Progenitor cell of endocrine pancreas (in vitro differentiated cells): ENCODE results near the gene RASGRP3. TPM values are rescaled to one million over a fixed set of nuclear protein-coding genes. Genes with fewer than 3 reads are reported as not detected.

Experiments
- DNase-seq: peaks from one replicate; pipeline ENCODE4 v3.0.0; 2021; ENCODE audit warnings: low spot score; ENCODE audit not compliant: unreplicated experiment
- H3K27ac Mint-ChIP-seq: 2 replicates; pipeline ENCODE4 v1.8.0; 2021; ENCODE audit warnings: mild to moderate bottlenecking, moderate library complexity, mixed read lengths
- H3K27me3 Mint-ChIP-seq: 2 replicates; pipeline ENCODE4 v1.8.0; 2021; ENCODE audit warnings: mixed read lengths
- H3K36me3 Mint-ChIP-seq: 2 replicates; pipeline ENCODE4 v1.8.0; 2022; ENCODE audit warnings: mixed read lengths; ENCODE audit not compliant: insufficient read depth
- H3K4me1 Mint-ChIP-seq: 2 replicates; pipeline ENCODE4 v1.8.0; 2021; ENCODE audit warnings: low read depth, mixed read lengths
- H3K4me3 Mint-ChIP-seq: 2 replicates; pipeline ENCODE4 v1.8.0; 2021; ENCODE audit warnings: low read depth, mild to moderate bottlenecking, moderate library complexity, mixed read lengths
- H3K9me3 Mint-ChIP-seq: 2 replicates; pipeline ENCODE4 v1.8.0; 2021; ENCODE audit warnings: low read depth, mixed read lengths
- long read RNA-seq: library from polyadenylated mRNA; unstranded; transcript quantifications from one replicate; pipeline ENCODE4 v2.0.0, GENCODE V29; 2020
- total RNA-seq: library from RNA; stranded (reverse); gene quantifications from 2 replicates; pipeline ENCODE4 v1.2.1, GENCODE V29; 2021
- TF ChIP-seq, protein P1 (sequence below): fragments of 200-600 bp; sonication (generic); IDR thresholded peaks from one replicate; pipeline ENCODE4 v1.5.0; 2021; ENCODE audit warnings: antibody characterized with exemption, mild to moderate bottlenecking; ENCODE audit not compliant: unreplicated experiment

The RASGRP3 gene, protein sequence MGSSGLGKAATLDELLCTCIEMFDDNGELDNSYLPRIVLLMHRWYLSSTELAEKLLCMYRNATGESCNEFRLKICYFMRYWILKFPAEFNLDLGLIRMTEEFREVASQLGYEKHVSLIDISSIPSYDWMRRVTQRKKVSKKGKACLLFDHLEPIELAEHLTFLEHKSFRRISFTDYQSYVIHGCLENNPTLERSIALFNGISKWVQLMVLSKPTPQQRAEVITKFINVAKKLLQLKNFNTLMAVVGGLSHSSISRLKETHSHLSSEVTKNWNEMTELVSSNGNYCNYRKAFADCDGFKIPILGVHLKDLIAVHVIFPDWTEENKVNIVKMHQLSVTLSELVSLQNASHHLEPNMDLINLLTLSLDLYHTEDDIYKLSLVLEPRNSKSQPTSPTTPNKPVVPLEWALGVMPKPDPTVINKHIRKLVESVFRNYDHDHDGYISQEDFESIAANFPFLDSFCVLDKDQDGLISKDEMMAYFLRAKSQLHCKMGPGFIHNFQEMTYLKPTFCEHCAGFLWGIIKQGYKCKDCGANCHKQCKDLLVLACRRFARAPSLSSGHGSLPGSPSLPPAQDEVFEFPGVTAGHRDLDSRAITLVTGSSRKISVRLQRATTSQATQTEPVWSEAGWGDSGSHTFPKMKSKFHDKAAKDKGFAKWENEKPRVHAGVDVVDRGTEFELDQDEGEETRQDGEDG
- 0.49 TPM in 1 of 2 replicates, not detected in the other for total RNA-seq
- long read RNA-seq, partial matches to known transcripts: 0 of 1 reads
- long read RNA-seq, other reads (novel, unspliced or antisense): 1 of 1 reads

DNA sequence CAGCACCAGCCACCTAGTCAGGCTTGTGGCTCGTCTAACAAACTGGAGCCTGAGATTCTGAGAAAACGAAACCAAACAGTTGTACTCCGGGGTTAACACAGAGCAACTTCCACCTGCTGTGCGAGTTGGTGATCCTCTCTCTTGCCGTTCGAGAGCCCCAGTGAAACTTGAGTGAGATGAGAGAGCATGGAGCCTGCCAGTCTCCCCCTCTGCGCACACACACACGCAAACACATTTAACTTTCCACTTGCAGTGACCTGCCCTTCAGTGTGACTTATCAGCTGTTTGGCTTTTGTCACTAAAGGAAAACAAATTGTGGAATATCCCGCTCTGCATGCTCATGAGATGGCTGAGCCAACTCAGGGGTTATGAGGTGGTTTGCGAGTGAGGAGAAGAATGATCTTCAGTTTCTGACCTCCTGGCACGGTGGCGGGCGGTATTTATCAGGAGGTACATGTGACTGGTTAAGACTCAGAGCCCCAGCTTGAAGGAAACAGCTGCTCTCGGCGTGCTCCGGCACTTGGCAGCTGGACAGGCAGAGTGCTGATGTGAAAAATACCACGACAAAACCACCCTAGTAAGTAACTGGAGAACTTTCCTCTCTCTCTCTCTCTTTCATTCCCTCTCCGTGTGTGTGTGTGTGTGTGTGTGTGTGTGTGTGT lies at the start of gene RASGRP3:
Gene RASGRP3 (plus strand): TSS at position 519 of the 662 bp plus-strand sequence. CDS start 38,488 bp downstream, outside the sequence.
- peak; percentile 28 for DNase-seq
- H3K36me3 Mint-ChIP-seq: no peaks in the 10 kb centered on the region
- H3K27ac Mint-ChIP-seq: peak within 1 kb of the TSS; percentile 92

DNA sequence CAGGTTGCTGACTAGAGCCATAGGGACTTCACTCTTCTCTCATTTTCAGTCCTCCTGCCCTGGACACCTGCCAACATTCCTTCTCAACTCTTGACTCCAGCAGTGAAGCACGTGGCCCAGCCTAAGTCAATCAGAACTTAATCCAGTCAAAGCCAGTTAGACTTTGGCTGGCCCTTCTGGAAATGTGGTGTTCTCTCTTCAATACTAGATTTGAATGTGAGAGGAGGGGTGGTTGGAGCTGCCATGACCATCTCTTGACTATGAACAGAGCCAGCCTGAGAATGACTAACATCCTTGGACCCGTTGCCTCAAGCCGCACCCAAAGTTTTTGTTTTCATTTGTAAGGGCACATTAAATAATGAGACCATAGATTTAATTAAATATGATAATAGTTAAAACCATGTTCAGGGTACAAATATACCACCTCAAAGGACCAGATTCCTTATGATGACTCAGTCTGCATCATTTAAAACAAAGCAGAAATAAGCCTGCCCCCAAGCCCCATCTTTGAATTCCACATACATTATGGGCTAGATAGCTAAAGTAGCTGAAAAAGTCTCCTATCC lies 49.7 kb upstream of the RASGRP3 start:
- peaks cover 8% of the 10 kb centered on the region for H3K27me3 Mint-ChIP-seq
- TF ChIP-seq, protein P1, sequence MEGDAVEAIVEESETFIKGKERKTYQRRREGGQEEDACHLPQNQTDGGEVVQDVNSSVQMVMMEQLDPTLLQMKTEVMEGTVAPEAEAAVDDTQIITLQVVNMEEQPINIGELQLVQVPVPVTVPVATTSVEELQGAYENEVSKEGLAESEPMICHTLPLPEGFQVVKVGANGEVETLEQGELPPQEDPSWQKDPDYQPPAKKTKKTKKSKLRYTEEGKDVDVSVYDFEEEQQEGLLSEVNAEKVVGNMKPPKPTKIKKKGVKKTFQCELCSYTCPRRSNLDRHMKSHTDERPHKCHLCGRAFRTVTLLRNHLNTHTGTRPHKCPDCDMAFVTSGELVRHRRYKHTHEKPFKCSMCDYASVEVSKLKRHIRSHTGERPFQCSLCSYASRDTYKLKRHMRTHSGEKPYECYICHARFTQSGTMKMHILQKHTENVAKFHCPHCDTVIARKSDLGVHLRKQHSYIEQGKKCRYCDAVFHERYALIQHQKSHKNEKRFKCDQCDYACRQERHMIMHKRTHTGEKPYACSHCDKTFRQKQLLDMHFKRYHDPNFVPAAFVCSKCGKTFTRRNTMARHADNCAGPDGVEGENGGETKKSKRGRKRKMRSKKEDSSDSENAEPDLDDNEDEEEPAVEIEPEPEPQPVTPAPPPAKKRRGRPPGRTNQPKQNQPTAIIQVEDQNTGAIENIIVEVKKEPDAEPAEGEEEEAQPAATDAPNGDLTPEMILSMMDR: no peak
- peaks cover 2% of the 10 kb centered on the region for H3K9me3 Mint-ChIP-seq
- H3K4me1 Mint-ChIP-seq: no peaks in the 10 kb centered on the region
- H3K27ac Mint-ChIP-seq: no peak overlapping the region
- H3K4me3 Mint-ChIP-seq: no peak overlapping the region
- DNase-seq: no peak
- H3K36me3 Mint-ChIP-seq: no peaks in the 10 kb centered on the region

More for the DNA sequence above, at the start of gene RASGRP3:
- H3K27me3 Mint-ChIP-seq: peaks cover 86% of the 10 kb centered on the region
- peaks cover 18% of the 10 kb centered on the region for H3K4me1 Mint-ChIP-seq
- peak within 1 kb of the TSS; percentile 63 for H3K4me3 Mint-ChIP-seq
- H3K9me3 Mint-ChIP-seq: no peaks in the 10 kb centered on the region
- TF ChIP-seq, protein P1: no peak

DNA sequence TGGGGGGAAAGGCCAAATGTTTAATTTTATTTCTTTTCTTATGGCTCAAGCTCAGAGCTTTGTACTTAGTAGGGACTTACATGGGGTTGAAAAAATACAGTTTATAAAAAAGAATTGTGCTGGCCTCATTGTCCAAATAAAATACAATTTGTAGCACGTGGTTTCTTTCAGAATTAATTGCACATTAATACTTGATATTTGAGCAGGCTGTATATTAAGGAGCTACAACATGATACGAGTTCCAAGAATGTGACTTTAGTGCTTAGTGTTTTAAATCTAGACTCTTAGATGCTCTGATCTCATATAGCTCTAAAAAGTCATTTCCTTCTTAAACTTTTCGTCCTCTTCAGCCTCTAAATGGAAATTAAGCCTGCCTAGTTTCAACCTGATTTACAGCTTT lies 46.4 kb upstream of the RASGRP3 start:
- Mint-ChIP-seq H3K9me3 (peaks cover 2% of the 10 kb centered on the region), H3K4me1 (no peaks in the 10 kb centered on the region), H3K36me3 (no peaks in the 10 kb centered on the region), H3K27me3 (peaks cover 20% of the 10 kb centered on the region), H3K4me3 (no peak overlapping the region), H3K27ac (no peak overlapping the region)
- DNase-seq: no peak
- TF ChIP-seq, protein P1: no peak

DNA sequence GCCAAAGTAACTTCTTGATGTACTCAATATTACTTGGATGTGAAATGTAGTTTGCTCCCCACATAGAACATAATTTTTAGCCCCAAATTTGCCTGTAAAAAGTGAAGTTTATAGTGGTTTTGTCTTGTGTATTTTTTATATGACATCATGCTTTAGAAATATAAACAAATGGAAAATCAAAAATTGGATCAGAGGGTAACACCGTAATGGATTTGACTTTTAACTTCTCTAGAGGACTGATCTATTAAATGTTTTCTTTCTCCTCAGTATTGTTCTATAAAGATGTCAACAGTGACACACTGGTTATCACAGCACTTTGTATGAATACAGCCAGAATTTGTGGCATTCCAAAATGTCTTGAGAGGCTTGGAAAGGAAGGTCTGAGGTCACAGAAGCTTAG lies 45.6 kb upstream of the RASGRP3 start:
- no peaks in the 10 kb centered on the region for H3K4me1 Mint-ChIP-seq
- TF ChIP-seq, protein P1: no peak
- no peak overlapping the region for H3K4me3 Mint-ChIP-seq
- H3K27ac Mint-ChIP-seq: no peak overlapping the region
- DNase-seq: no peak
- no peaks in the 10 kb centered on the region for H3K36me3 Mint-ChIP-seq
- peaks cover 2% of the 10 kb centered on the region for H3K9me3 Mint-ChIP-seq
- H3K27me3 Mint-ChIP-seq: peaks cover 20% of the 10 kb centered on the region

DNA sequence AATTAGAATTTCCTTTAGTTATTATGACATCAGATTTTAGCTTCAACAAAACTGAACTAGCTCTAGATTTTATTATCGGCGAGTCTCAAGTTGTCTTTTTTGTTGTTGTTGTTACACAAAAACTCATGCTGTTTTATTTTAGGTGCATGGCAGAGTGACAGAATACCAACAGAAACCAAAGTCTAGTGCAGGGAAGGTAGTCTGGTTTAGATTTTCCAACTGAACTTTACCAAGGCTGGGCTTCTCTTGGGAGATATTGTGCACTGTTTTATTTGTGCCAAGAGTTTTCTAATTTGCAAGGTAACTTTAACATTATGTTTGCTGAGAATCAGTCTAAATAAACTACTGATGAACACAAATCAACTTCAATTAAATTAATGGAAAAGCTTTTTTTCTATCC lies 43.6 kb upstream of the RASGRP3 start:
- TF ChIP-seq, protein P1: no peak
- H3K36me3 Mint-ChIP-seq: no peaks in the 10 kb centered on the region
- peaks cover 24% of the 10 kb centered on the region for H3K27me3 Mint-ChIP-seq
- DNase-seq: no peak
- no peaks in the 10 kb centered on the region for H3K4me1 Mint-ChIP-seq
- no peak overlapping the region for H3K4me3 Mint-ChIP-seq
- peaks cover 2% of the 10 kb centered on the region for H3K9me3 Mint-ChIP-seq
- no peak overlapping the region for H3K27ac Mint-ChIP-seq
